NCI-H2107 (cell line): ENCODE data around the gene C6orf89.
"Not testable (repeated sequence)": the region's sequence is repeated elsewhere in the genome, so short reads cannot be mapped to it uniquely, and the experiment has no call there.

Experiments
- DNase-seq: peaks from one replicate; lab custom pipeline; 2025; lab: John Stamatoyannopoulos, UW

The C6orf89 gene

DNA sequence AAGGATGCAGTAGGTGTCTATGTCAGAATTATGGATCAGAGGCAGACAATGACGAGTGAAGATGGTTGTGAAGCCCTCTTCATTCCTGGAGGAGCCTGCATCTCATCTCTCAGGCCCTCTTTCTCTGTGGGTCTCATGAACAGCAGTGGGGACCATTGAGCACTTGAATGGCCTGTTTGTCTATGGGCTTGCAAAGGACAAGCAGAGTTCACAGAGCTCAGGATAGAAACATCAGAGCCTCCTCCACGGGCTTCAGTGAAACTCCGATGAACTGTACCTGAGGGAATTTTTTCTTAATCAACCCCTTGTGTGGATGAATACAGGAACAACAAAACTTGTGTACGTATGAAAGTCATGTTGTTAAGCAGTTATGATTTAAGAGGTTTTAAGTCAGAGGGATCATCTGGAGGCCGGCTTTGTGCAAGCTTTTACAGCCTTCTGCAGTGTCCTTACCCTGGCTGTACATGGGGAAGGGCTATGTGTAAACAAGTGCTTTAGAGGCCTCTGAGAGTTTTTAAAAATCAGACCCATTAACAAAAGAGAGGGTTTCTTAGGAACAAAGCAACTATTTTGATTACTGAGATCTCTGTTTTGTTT is 39.1 kb downstream of the C6orf89 start:
- DNase-seq = no peak

DNA sequence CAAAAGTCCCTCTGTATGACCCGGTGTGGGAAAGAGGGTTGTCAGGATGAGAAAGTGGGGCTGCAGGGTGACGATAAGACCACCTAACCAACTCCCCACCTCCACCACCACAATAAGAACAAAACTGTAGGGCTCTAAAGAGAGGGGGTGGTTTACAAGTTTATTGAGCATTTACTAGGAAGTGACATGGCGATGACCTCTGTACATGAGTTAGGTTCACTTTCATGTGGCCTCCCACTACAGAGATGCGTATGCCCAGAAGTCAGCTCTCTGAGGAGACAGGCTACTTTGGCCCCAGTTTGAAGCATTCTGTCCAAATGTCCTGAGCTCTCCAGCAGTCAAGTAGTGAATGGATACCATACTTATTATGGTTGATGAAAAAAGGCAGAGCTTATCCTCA is 40.1 kb downstream of the C6orf89 start:
- DNase-seq = no peak

DNA sequence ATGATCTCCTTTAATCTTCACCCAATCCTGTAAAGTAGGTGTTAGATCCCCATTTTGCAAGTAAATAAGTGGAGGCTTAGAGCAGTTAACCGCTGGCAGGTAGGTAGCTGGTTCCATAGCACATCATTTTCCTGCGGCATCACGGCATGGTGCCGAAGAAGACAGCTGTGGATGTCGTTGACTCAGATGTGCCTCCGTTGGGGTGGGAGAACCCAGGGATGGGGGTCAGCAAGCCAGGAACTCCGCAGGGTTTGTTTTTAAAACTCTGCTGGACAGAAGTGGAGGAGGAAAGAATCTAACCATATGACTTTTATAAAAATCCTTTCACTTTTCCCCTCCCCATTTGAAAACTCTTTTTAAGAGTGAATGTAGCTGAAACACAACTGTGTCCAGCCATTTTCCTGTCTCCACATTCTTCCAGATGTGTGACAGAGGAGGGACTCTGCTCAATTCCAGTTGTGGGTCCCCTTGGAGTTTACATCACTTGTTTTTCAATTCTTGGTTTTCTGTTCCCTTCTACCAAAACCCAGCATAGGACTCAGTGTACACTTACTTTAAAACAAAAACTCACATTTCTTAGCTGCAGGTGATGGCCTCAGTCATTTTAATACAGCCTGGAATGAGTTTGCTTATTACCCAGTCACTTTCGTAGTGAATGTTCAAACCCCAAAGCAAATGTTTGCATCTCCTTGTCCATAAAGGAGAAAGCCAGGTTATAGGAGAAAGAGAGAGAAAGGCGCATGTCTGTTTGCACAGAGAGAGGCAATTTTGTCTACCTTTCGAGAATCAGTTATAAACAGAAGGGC is 41.2 kb downstream of the C6orf89 start:
- no peak for DNase-seq

DNA sequence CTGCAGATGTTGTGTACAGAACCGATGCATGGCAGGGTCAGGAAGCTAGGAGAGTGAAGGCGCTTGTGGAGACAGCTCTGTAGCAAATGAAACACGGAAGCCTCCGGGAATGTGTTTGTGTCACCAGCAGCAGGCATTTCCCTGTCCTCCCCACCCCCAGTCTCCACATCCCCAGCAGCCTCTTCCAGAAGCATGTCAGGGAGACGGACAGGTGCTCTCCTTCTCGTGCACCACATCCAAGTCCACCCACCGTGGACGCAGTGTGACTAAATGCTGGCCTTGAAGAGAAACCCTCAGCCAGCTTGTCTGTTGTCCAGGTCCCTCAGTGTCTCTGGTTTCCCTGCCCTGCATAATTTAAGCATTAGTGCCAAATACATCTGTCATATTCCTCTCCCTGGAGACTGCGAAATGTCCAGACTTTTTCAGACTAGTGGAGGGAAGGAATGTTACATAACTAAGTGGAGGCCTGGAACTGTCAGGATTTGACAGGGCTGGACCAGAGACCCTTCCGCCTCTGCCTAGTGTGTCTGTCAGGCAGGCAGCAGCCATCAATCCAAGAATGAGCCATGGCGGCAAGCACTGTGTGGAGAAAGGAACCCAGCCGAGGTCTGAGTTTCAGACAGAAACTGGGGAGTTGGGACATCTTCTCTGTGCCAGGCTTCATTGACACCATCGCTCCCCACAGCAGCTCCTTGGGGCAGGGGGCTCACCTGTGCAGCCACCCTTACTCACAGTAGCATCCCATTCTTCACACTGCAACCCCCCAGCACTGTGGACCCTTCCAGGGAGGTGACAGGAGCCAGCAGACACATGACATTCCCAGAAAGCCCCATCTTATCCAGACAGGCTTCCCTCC is 42.2 kb downstream of the C6orf89 start:
- no peak for DNase-seq

DNA sequence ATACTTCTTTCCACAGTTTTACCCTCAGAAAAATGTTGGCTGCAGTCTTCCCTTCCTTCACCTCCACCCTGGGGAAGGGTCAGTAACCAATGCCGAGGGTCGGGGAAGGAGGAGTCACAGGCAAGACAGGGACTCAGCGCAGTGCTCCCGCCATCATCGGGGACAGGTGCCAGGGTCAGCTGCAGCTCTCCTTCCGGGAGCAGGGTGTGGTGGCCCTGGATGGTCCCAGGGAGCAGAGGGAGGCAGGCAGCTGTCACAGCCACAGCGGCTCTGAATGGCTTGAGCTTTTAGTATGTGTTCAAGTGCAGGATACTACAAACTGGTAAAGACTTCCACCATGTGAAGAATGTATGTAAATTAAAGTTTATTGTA is 42.8 kb downstream of the C6orf89 start:
- DNase-seq = no peak

DNA sequence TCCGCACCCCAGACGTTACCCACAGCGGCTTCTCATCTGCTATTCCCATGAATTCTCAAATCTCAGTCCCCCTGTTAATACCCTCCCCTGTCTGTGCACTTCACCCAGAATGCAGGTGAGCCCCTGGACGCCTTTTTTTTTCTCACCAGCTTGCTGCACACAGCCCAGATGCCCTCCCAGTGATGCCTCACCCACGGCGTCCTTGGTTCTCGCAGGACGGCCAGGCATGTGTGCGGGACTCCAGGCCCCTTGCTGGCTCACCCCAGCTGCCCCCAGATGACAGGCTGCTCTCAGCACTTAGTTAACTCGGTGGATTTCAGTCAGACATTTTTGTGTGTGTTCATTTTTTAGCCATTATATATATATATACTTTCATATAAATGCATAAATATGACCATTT is 43.4 kb downstream of the C6orf89 start:
- DNase-seq = no peak

DNA sequence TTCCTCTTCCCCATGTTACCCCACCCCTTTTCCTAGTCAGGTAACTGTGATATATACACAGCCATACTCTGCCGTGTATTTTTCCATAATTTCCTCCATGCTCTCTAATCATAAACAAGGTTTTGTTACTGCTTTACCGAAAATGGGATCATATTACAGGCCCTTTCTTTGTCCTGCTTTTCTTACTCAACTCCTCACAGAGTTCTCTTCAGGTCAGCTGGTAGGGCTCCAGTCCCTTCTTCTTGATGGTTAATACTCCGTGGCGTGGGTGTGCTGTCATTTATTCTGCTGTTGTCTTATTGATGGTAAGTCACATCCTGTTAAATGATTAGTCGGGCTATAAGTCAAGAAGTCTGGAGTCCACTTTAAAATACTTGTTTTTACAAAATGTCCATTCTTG is 43.9 kb downstream of the C6orf89 start:
- DNase-seq = peak; percentile 25

DNA sequence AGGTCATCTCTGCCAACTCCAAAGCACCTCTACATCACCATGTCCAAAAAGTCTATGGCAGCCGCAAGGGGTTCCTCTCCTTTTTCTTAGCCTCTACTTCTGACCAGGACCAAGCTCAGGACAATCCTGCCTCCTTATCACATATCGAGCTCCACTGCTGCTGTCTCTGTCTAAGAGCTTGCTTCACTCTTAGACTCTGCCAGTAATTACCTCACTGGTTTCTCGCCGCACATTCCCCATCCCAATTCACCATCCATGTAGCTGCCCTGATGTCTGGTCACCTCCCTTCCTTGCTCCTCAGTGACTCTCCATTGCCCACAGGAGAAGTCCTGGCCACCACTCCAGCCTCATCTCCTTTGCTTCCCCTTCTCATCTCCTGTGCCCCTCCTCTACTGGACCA is 44.7 kb downstream of the C6orf89 start:
- no peak for DNase-seq

DNA sequence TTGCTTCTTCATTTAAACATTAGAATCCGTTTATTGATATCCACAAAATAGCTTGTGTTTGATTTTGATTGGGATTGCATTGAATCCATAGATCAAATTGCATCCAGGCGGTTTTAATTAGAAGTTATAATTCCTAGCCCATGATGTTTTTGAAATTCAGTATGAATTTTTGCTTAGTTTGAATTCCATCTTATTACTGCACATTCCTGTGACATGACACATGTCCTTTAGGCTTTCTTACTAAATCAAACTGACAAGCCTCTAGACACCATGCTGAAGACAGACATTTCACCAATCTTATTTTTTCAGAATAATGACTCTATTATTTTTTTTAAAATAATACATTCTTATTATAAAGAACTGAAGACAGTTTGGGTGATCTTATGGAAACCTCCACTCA is 47.4 kb downstream of the C6orf89 start:
- no peak for DNase-seq

DNA sequence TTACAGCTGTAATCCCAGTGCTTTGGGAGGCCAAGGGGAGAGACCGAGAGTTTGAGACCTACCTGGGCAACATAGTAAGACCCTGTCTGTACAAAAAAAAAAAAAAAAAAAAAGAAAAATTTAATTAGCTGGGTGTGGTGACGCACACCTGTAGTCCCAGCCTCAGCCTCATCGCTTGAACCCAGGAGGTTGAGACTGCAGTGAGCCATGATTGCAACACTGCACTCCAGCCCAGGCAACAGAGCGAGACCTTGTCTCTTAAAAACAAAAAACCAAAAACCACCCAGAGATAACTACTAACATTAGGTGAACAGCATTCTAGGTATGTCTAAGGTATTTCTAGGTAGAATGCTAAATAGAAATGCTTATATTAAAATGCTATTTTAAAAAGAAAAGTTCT is 47.8 kb downstream of the C6orf89 start:
- DNase-seq = no peak

DNA sequence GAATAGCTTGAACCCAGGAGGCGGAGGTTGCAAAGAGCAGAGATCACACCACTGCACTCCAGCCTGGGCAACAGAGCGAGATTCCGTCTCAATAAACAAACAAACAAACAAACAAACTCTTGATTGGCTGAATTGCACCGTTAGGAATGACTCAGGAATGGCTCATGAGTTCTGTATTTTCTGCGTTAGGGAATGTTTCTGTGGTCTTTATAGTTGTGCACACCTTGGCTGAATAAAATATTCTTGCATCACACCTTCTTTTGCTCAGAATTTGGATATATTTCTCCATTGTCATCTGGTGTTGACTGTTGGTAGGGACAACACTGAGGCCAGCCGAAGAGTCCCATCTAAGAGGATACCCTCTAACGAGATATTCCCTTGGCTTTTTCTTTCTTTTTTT is 49.1 kb downstream of the C6orf89 start:
- DNase-seq = no peak

DNA sequence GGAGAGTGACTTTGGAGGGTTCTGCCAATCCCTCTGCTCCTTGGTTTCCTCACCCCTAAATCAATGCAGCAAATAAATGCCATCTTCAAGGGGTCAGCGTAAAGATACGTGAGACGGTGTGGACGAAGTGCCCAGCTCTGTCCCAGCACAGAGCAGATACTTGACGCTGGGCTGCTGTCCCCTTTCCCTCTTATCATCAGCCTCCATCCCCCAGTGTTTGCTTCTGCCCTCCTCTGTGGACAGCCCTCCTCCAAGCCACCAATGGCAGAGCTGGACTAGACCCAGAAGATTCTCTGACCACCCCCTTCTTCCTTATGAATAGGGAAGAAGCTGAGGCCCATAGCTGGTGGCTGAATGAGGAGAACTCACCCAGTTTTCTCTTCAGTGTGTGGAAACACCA is 51.1 kb downstream of the C6orf89 start:
- DNase-seq = no peak

DNA sequence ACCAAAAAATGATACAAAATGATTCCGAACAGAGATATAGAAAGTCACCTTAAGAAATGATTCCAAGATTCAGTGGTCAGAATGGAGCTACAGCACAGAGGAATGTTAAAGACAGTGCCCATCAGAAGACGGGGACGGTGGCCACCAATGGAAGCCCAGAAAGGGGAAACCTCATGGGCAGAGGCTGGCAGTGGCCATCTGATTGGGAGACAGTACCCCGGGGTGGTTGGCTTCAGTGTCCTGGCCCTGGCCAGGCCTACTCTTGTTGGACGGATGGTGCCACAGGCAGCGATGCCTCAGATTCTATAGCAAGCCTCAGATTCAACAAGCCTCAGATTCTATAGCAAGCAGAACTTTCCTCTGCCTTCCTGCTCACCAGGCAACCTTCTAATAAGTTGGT is 52.1 kb downstream of the C6orf89 start:
- no peak for DNase-seq

DNA sequence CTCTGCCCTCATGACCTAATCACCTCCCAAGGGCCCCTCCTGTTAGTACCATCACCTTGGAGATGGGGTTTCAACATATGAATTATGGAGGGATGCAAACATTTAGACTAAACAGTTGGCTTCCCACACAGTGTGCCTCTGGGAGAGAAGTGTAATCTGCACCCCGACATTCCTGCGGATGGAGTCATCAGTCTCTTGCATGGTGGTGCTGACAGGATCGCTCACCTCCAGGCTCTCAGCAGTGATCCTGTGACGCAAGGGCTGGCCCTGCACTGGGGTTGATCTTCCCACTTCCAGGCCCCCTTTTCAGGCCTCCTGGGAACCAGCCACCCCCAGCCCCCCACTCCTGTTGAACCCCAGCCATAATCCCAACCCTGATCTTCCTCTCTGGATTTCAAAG is 52.8 kb downstream of the C6orf89 start:
- no peak for DNase-seq

DNA sequence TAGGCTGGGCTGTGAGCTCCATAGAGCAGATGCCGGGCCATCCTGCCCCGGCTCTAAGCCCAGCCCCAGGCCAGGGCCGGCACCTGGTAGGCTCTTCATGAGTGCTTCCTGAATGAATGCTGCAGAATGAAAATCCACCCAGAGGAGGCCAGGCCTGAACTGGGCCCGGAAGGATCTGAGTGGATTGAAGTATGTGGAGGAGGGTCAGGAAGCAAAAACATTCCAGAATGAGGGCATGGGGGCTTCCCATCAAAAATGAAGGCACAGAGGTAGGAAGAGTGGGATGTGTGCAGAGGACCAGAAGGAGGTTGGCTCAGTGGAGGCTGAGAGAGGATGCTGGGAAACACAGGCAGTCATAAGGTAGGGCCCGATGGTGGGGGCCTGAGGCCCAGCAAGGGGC is 53.3 kb downstream of the C6orf89 start:
- DNase-seq = not testable (repeated sequence)

DNA sequence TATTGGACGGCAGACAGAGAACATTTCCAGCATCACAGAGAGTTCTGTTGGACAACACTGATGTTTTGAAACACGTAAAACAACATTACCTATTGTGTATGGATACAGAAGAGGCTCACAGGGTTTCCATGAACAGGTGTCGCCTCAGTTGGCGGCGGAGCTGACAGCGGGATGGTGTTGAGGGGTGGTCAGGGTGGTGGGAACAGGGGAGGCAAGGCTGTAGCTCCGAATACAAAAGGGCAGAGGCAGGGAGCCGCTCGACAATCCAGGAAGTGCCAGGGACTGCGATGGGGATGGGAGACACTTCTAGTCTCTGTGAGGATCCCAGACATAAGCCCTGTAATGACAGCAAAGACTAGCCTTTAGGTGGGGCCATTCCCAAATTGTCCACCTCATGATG is 54.3 kb downstream of the C6orf89 start:
- no peak for DNase-seq

DNA sequence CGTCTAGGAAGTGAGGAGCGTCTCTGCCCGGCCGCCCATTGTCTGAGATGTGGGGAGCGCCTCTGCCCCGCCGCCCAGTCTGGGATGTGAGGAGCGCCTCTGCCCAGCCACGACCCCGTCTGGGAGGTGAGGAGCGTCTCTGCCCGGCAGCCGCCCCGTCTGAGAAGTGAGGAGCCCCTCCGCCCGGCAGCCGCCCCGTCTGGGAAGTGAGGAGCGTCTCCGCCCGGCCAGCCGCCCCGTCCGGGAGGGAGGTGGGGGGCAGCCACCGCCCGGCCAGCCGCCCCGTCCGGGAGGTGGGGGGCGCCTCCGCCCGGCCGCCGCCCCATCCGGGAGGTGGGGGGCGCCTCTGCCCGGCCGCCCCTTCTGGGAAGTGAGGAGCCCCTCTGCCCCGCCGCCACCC is 55.8 kb downstream of the C6orf89 start:
- DNase-seq = not testable (repeated sequence)

DNA sequence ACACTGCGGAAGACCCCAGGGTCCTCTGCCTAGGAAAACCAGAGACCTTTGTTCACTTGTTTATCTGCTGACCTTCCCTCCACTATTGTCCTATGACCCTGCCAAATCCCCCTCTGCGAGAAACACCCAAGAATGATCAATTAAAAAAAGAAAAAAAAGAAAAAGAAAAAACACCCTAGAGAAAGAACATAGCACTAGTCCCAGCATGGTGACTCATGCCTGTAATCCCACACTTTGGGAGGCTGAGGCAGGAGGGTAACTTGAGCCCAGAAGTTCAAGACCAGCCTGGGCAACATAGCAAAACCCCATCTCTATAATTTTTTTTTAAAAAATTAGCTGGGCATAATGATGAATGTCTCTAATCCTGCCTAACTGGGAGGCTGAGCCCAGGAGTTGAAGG is 56.6 kb downstream of the C6orf89 start:
- DNase-seq = not testable (repeated sequence)

DNA sequence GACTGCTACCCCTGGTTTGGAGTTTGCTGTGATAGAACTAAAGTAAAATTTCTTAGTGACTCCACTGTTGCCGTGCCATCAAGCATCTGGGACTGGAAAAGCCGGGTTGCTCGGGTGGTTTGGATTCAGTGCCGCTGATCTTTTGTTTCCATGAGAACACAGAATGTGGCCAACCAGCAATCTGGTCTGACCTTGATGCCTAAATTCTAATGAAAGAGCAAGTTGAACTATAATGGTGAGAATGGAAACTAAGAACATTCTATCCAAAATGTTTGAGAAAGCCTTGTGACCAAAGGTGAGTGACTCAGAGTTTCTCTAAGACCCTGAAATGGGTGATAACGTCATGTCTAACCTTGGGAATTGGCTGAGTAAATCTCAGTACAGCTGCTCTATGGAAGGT is 58.9 kb downstream of the C6orf89 start:
- no peak for DNase-seq

DNA sequence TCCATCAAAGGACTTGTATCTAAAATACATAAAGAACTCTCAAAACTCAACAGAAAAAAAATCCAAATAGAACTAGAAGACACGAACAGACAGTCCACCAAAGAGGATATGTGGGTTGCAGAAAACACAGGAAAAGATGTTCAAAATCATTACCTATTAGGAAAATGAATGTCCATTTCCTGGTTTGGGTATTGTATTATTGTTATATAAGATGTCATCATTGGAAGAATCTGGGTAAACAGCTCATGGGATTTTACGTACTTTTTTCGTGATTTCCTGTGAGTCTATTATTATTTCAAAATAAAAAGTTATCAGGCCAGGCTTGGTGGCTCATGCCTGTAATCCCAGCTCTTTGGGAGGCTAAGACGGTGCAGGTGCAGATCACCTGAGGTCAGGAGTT is 59.5 kb downstream of the C6orf89 start:
- DNase-seq = no peak

DNA sequence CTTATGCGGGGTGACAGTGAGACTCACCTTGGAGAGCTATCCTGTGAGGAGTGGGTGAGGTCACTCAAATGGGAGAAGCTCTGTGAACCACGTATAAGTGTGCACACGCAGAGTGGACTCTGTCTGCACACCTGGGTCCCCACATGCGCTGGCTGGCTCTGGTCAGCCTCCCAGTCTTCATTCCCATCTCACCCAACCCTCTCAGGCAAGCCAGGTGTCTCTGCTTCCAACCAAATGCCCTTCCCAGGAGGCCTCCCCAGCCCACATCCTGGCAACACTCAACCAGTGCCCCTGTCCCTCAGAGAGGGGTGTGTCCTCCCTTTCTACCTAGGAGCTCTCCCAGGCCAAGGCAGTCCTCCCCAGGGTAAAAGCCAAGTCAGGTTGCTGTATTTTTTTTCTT is 60.8 kb downstream of the C6orf89 start:
- DNase-seq = no peak

DNA sequence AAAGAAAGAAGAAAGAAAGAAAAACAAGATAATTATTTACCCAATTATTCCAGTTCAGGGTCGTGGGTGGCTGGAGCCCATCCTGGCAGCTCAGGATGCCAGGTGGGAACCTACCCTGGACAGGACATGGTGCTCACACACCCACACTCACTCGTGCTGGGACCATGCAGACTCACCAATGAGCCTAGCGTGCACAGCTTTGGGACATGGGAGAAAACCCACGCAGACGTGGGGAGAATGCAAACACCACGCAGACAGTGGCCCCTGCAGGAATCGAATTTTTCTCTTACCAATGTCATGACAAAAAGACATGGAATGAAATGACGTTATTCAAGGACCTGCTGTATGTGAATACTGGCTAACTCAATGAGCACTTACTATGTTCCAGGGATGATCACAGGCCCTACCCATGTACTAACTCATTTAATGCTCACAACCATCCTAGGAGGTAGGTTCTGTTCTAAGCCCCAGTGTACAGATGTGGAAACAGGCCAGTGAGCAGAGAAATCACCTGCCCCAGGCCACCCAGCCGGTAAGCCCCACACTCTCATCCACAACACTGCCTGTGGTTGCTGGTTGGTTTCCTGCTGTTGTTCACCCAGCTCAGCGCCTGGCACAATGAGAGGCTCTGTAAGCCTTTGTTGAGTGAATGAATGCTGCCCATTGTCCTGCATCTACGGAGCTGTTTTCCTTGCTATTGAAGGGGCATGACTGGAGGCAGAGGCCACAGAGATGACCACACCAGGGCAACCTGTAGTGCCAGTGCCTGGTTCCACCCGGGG is 62.0 kb downstream of the C6orf89 start:
- DNase-seq = no peak
